Keratinocyte (primary cell): ENCODE results near the gene KCNJ9. TPM values are rescaled to one million over a fixed set of nuclear protein-coding genes. Genes with fewer than 3 reads are reported as not detected.

ENCODE experiments used
- DNase-seq: peaks from one replicate; pipeline ENCODE4 v3.0.0-alpha.2; 2011; ENCODE audit warnings: low read depth, missing footprints, low spot score
- FAIRE-seq: peaks from 2 replicates; lab custom pipeline; 2011; peaks lifted over from hg19 to GRCh38; lab: Jason Lieb, UNC
- H2AFZ ChIP-seq: 2 replicates; pipeline ENCODE4 v1.6.0; 2012; ENCODE audit warnings: low read length, control low read depth, inconsistent platforms; ENCODE audit not compliant: control insufficient read depth
- H3K27ac ChIP-seq: 2 replicates; pipeline ENCODE4 v1.5.1; 2011; ENCODE audit warnings: low read length; ENCODE audit not compliant: control insufficient read depth, insufficient read depth
- H3K27me3 ChIP-seq: 3 replicates; pipeline ENCODE4 v1.6.0; 2011; ENCODE audit warnings: low read length; ENCODE audit not compliant: control insufficient read depth, insufficient read depth; ENCODE audit errors: extremely low read depth
- H3K36me3 ChIP-seq, 2 experiments: 2 replicates in 1 of 2; 3 replicates in 1 of 2; pipeline ENCODE4 v1.5.1; 2011; ENCODE audit warnings: low read length in 2 of 2, mild to moderate bottlenecking in 1 of 2; ENCODE audit not compliant: control insufficient read depth in 2 of 2, insufficient read depth in 2 of 2; ENCODE audit errors: extremely low read depth in 1 of 2
- H3K4me1 ChIP-seq: 3 replicates; pipeline ENCODE4 v1.5.1; 2011; ENCODE audit warnings: low read length; ENCODE audit not compliant: control insufficient read depth, insufficient read depth; ENCODE audit errors: extremely low read depth
- H3K4me2 ChIP-seq: 3 replicates; pipeline ENCODE4 v1.6.0; 2011; ENCODE audit warnings: low read depth, low read length; ENCODE audit not compliant: control insufficient read depth, insufficient read depth; ENCODE audit errors: extremely low read depth
- H3K4me3 ChIP-seq, 3 experiments: fragments of 200-600 bp in 1 of 3; sonication (generic) in 1 of 3; 2 replicates in 2 of 3; 3 replicates in 1 of 3; pipeline ENCODE4 v1.5.1; 2011 to 2016; ENCODE audit warnings: low read length in 3 of 3, mild to moderate bottlenecking in 3 of 3, control low read depth in 2 of 3, inconsistent platforms in 1 of 3, low read depth in 1 of 3, mixed read lengths in 1 of 3, mixed run types in 1 of 3, moderate library complexity in 1 of 3; ENCODE audit not compliant: control insufficient read depth in 2 of 3, insufficient read depth in 2 of 3; ENCODE audit errors: extremely low read depth in 1 of 3
- H3K79me2 ChIP-seq: 2 replicates; pipeline ENCODE4 v1.6.0; 2012; ENCODE audit warnings: low read length; ENCODE audit not compliant: control insufficient read depth, insufficient read depth
- H3K9ac ChIP-seq: 3 replicates; pipeline ENCODE4 v1.6.0; 2011; ENCODE audit warnings: low read length; ENCODE audit not compliant: control insufficient read depth, insufficient read depth; ENCODE audit errors: extremely low read depth
- H3K9me1 ChIP-seq: 3 replicates; pipeline ENCODE4 v1.6.0; 2011; ENCODE audit warnings: low read length; ENCODE audit not compliant: control insufficient read depth, insufficient read depth; ENCODE audit errors: extremely low read depth
- H3K9me3 ChIP-seq: 2 replicates; pipeline ENCODE4 v1.5.1; 2012; ENCODE audit warnings: low read depth, low read length; ENCODE audit not compliant: control insufficient read depth
- H4K20me1 ChIP-seq: 3 replicates; pipeline ENCODE4 v1.6.0; 2011; ENCODE audit warnings: low read length; ENCODE audit not compliant: control insufficient read depth, insufficient read depth; ENCODE audit errors: extremely low read depth
- EZH2 ChIP-seq: IDR thresholded peaks from one replicate; pipeline ENCODE4 v1.6.1; 2012; ENCODE audit warnings: inconsistent platforms, mild to moderate bottlenecking, low read length, moderate library complexity
- dilution Hi-C: fragments of 300-500 bp; cut with MboI; formaldehyde crosslinking; loops from one replicate; pipeline ENCODE4 v1.7.0; 2020; ENCODE audit warnings: low sequenced_read_pairs; ENCODE audit not compliant: extremely low pct_ligation_motif_present
- polyA plus RNA-seq, 5 experiments: library from polyadenylated mRNA; depleted of rRNA in 3 of 5; stranded (reverse) in 3 of 5; stranded (forward) in 1 of 5; unstranded in 1 of 5; fragments of >200 nt; gene quantifications; 1 replicate in 1 of 5; 2 replicates in 3 of 5; 3 replicates in 1 of 5; pipeline versions ENCODE4 v1.2.1 to v1.2.3, GENCODE V29; 2011 to 2012; ENCODE audit warnings: missing spikeins in 2 of 5, low read depth in 1 of 5, low replicate concordance in 1 of 5
- TF ChIP-seq, protein P1 (sequence below), 3 experiments: IDR thresholded peaks in 1 of 3; conservative IDR thresholded peaks in 1 of 3; optimal IDR thresholded peaks in 1 of 3; 2 replicates in 2 of 3; 3 replicates in 1 of 3; pipeline versions ENCODE3 to v1.5.1; 2011; ENCODE audit warnings: low read length in 3 of 3, mild to moderate bottlenecking in 3 of 3, moderate library complexity in 2 of 3, control low read depth in 1 of 3, inconsistent platforms in 1 of 3; ENCODE audit not compliant: insufficient read depth in 2 of 3; ENCODE audit errors: extremely low read depth in 1 of 3

KCNJ9 gene
- polyA plus RNA-seq, 1 donor (not counting 4 experiments of a cell fraction or from before 2014, with no cell fraction given): not detected

DNA sequence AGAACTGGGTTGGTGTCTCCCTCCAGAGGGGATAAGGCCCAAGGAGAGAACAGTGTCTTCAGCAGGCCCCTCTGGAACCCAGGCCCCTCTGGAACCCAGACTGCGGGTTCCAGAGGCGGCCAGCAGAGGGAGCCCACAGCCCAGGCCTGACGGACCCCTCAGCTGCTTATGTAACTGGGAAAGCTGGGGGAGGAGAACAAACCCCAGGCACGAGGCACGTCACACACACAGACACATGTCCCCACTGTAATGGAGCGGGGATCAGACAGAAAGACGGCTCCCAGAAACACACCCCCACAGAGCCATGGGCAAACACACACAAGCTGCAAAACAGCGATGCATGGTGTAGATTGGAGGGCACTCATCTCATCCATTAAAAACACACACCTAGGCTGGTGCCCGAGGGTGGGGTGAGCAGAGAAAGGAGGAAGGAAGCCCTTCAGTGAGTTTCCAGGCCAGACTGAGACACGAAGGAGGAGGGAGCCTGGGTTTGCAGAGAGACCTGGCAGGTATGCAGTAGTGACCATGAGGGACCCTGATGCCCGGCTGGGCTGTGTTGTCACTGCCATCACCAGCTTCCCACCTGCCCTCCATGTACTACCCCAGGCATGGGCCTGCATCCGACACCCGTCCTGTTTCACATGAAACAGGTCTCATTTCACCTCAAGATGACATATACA, 19.8 kb downstream of the KCNJ9 start:
- DNase-seq: peak; percentile 36
- peaks cover 9% of the 10 kb centered on the region for H3K79me2 ChIP-seq
- peak overlapping the region; percentile 0 for H3K27ac ChIP-seq
- dilution Hi-C loops: no loop called here
- no peaks in the 10 kb centered on the region for H3K9me1 ChIP-seq
- TF ChIP-seq EZH2: no peak
- TF ChIP-seq, protein P1, sequence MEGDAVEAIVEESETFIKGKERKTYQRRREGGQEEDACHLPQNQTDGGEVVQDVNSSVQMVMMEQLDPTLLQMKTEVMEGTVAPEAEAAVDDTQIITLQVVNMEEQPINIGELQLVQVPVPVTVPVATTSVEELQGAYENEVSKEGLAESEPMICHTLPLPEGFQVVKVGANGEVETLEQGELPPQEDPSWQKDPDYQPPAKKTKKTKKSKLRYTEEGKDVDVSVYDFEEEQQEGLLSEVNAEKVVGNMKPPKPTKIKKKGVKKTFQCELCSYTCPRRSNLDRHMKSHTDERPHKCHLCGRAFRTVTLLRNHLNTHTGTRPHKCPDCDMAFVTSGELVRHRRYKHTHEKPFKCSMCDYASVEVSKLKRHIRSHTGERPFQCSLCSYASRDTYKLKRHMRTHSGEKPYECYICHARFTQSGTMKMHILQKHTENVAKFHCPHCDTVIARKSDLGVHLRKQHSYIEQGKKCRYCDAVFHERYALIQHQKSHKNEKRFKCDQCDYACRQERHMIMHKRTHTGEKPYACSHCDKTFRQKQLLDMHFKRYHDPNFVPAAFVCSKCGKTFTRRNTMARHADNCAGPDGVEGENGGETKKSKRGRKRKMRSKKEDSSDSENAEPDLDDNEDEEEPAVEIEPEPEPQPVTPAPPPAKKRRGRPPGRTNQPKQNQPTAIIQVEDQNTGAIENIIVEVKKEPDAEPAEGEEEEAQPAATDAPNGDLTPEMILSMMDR (optimal IDR thresholded peaks at IDR 0.05 in 1 of 3, IDR thresholded peaks at IDR 0.05 in 1 of 3, conservative IDR thresholded peaks at IDR 0.05 in 1 of 3; ENCODE audit: extremely low read depth in 1 of 3, insufficient read depth in 2 of 3, low read length in 3 of 3): peak; percentile 83 to 98 (median 89)
- no peak overlapping the region for H3K4me3 ChIP-seq
- peaks cover 24% of the 10 kb centered on the region for H3K4me1 ChIP-seq
- peak overlapping the region; percentile 89 for H2AFZ ChIP-seq
- no peaks in the 10 kb centered on the region for H3K9me3 ChIP-seq
- H3K9ac ChIP-seq: peak overlapping the region; percentile 20
- no peaks in the 10 kb centered on the region for H3K27me3 ChIP-seq
- no peaks in the 10 kb centered on the region for H4K20me1 ChIP-seq
- no peaks in the 10 kb centered on the region for H3K36me3 ChIP-seq
- H3K4me2 ChIP-seq: peak overlapping the region; percentile 51
- peak; percentile 62 for FAIRE-seq

DNA sequence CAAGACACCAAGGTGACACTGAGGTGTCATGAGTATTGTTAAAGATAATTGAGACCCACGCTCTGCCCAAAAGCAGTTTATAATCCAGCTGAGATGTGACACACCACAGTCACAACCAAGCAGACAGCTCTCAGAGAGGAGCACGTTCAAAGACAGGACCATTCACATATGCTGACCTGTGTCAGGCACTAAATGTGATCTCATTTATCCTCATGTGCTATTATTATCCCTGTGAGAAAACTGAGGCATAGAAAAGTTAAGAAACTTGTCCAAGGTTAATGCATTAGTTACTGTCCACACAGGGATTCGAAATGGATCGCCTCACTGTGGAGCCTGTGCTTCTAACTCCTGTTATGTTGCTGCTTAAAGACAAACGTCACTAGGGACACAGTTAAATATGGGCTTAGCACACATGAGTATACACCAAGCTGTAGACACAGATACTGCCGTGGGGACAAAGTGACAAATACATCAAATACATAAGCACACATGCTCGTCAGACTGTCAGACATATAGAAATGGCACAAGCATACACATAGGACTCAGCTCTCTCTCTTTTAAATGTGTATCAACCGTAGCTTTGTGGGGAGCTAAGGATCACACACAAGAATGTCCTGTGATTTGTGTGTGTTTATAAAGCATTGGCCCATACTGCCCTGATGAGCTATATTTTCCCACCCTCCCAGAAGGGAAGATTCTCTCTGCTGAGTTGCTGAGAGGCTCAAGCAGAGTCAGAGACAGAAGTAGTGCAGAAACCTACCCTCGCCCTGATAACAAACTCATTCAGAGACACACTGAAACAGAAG, 20.6 kb downstream of the KCNJ9 start:
- H4K20me1 ChIP-seq: no peaks in the 10 kb centered on the region
- peaks cover 9% of the 10 kb centered on the region for H3K79me2 ChIP-seq
- FAIRE-seq (peak; percentile 23), DNase-seq (no peak)
- no peaks in the 10 kb centered on the region for H3K27me3 ChIP-seq
- no peak overlapping the region for H3K4me3 ChIP-seq
- no peak for TF ChIP-seq EZH2
- TF ChIP-seq, protein P1 (optimal IDR thresholded peaks at IDR 0.05 in 1 of 3, IDR thresholded peaks at IDR 0.05 in 1 of 3, conservative IDR thresholded peaks at IDR 0.05 in 1 of 3; ENCODE audit: extremely low read depth in 1 of 3, insufficient read depth in 2 of 3, low read length in 3 of 3): no peak
- H3K27ac ChIP-seq: no peak overlapping the region
- H3K9me1 ChIP-seq: no peaks in the 10 kb centered on the region
- H3K9ac ChIP-seq: no peak overlapping the region
- dilution Hi-C loops: no loop called here
- no peaks in the 10 kb centered on the region for H3K36me3 ChIP-seq
- no peak overlapping the region for H3K4me2 ChIP-seq
- H3K4me1 ChIP-seq: peaks cover 17% of the 10 kb centered on the region
- no peak overlapping the region for H2AFZ ChIP-seq
- no peaks in the 10 kb centered on the region for H3K9me3 ChIP-seq
